Keratinocyte (primary cell): Measurements from ENCODE around the gene SLC25A40. TPM values are rescaled to one million over a fixed set of nuclear protein-coding genes. Genes with fewer than 3 reads are reported as not detected.

Source experiments
- DNase-seq: peaks from one replicate; pipeline ENCODE4 v3.0.0-alpha.2; 2011; ENCODE audit warnings: low read depth, missing footprints, low spot score
- FAIRE-seq: peaks from 2 replicates; lab custom pipeline; 2011; peaks lifted over from hg19 to GRCh38; lab: Jason Lieb, UNC
- H2AFZ ChIP-seq: 2 replicates; pipeline ENCODE4 v1.6.0; 2012; ENCODE audit warnings: low read length, control low read depth, inconsistent platforms; ENCODE audit not compliant: control insufficient read depth
- H3K27ac ChIP-seq: 2 replicates; pipeline ENCODE4 v1.5.1; 2011; ENCODE audit warnings: low read length; ENCODE audit not compliant: control insufficient read depth, insufficient read depth
- H3K27me3 ChIP-seq: 3 replicates; pipeline ENCODE4 v1.6.0; 2011; ENCODE audit warnings: low read length; ENCODE audit not compliant: control insufficient read depth, insufficient read depth; ENCODE audit errors: extremely low read depth
- H3K36me3 ChIP-seq, 2 experiments: 2 replicates in 1 of 2; 3 replicates in 1 of 2; pipeline ENCODE4 v1.5.1; 2011; ENCODE audit warnings: low read length in 2 of 2, mild to moderate bottlenecking in 1 of 2; ENCODE audit not compliant: control insufficient read depth in 2 of 2, insufficient read depth in 2 of 2; ENCODE audit errors: extremely low read depth in 1 of 2
- H3K4me1 ChIP-seq: 3 replicates; pipeline ENCODE4 v1.5.1; 2011; ENCODE audit warnings: low read length; ENCODE audit not compliant: control insufficient read depth, insufficient read depth; ENCODE audit errors: extremely low read depth
- H3K4me2 ChIP-seq: 3 replicates; pipeline ENCODE4 v1.6.0; 2011; ENCODE audit warnings: low read depth, low read length; ENCODE audit not compliant: control insufficient read depth, insufficient read depth; ENCODE audit errors: extremely low read depth
- H3K4me3 ChIP-seq, 3 experiments: fragments of 200-600 bp in 1 of 3; sonication (generic) in 1 of 3; 2 replicates in 2 of 3; 3 replicates in 1 of 3; pipeline ENCODE4 v1.5.1; 2011 to 2016; ENCODE audit warnings: low read length in 3 of 3, mild to moderate bottlenecking in 3 of 3, control low read depth in 2 of 3, inconsistent platforms in 1 of 3, low read depth in 1 of 3, mixed read lengths in 1 of 3, mixed run types in 1 of 3, moderate library complexity in 1 of 3; ENCODE audit not compliant: control insufficient read depth in 2 of 3, insufficient read depth in 2 of 3; ENCODE audit errors: extremely low read depth in 1 of 3
- H3K79me2 ChIP-seq: 2 replicates; pipeline ENCODE4 v1.6.0; 2012; ENCODE audit warnings: low read length; ENCODE audit not compliant: control insufficient read depth, insufficient read depth
- H3K9ac ChIP-seq: 3 replicates; pipeline ENCODE4 v1.6.0; 2011; ENCODE audit warnings: low read length; ENCODE audit not compliant: control insufficient read depth, insufficient read depth; ENCODE audit errors: extremely low read depth
- H3K9me1 ChIP-seq: 3 replicates; pipeline ENCODE4 v1.6.0; 2011; ENCODE audit warnings: low read length; ENCODE audit not compliant: control insufficient read depth, insufficient read depth; ENCODE audit errors: extremely low read depth
- H3K9me3 ChIP-seq: 2 replicates; pipeline ENCODE4 v1.5.1; 2012; ENCODE audit warnings: low read depth, low read length; ENCODE audit not compliant: control insufficient read depth
- H4K20me1 ChIP-seq: 3 replicates; pipeline ENCODE4 v1.6.0; 2011; ENCODE audit warnings: low read length; ENCODE audit not compliant: control insufficient read depth, insufficient read depth; ENCODE audit errors: extremely low read depth
- CTCF ChIP-seq, 3 experiments: IDR thresholded peaks in 1 of 3; conservative IDR thresholded peaks in 1 of 3; optimal IDR thresholded peaks in 1 of 3; 2 replicates in 2 of 3; 3 replicates in 1 of 3; pipeline versions ENCODE3 to v1.5.1; 2011; ENCODE audit warnings: low read length in 3 of 3, mild to moderate bottlenecking in 3 of 3, moderate library complexity in 2 of 3, control low read depth in 1 of 3, inconsistent platforms in 1 of 3; ENCODE audit not compliant: insufficient read depth in 2 of 3; ENCODE audit errors: extremely low read depth in 1 of 3
- EZH2 ChIP-seq: IDR thresholded peaks from one replicate; pipeline ENCODE4 v1.6.1; 2012; ENCODE audit warnings: inconsistent platforms, mild to moderate bottlenecking, low read length, moderate library complexity
- dilution Hi-C: fragments of 300-500 bp; cut with MboI; formaldehyde crosslinking; loops from one replicate; pipeline ENCODE4 v1.7.0; 2020; ENCODE audit warnings: low sequenced_read_pairs; ENCODE audit not compliant: extremely low pct_ligation_motif_present
- polyA plus RNA-seq, 5 experiments: library from polyadenylated mRNA; depleted of rRNA in 3 of 5; stranded (reverse) in 3 of 5; stranded (forward) in 1 of 5; unstranded in 1 of 5; fragments of >200 nt; gene quantifications; 1 replicate in 1 of 5; 2 replicates in 3 of 5; 3 replicates in 1 of 5; pipeline versions ENCODE4 v1.2.1 to v1.2.3, GENCODE V29; 2011 to 2012; ENCODE audit warnings: missing spikeins in 2 of 5, low read depth in 1 of 5, low replicate concordance in 1 of 5

SLC25A40 gene
- polyA plus RNA-seq, 1 donor (not counting 4 experiments of a cell fraction or from before 2014, with no cell fraction given): 8.3 TPM

GRCh38 chr7:87886875-87887274 is 10.7 kb upstream of the SLC25A40 start:
- Histone ChIP-seq H3K27ac (no peak overlapping the region), H3K36me3 (peaks cover 2 to 4% of the 10 kb centered on the region in 2 experiments), H4K20me1 (no peaks in the 10 kb centered on the region), H3K27me3 (no peaks in the 10 kb centered on the region), H3K9me3 (no peaks in the 10 kb centered on the region), H3K4me3 (no peak overlapping the region), H3K4me1 (no peaks in the 10 kb centered on the region), H3K4me2 (no peak overlapping the region), H3K9me1 (no peaks in the 10 kb centered on the region), H3K9ac (no peak overlapping the region), H2AFZ (no peak overlapping the region), H3K79me2 (peaks cover 35% of the 10 kb centered on the region)
- no peak for DNase-seq
- no peak for FAIRE-seq
- no peak for TF ChIP-seq EZH2
- TF ChIP-seq CTCF (optimal IDR thresholded peaks at IDR 0.05 in 1 of 3, IDR thresholded peaks at IDR 0.05 in 1 of 3, conservative IDR thresholded peaks at IDR 0.05 in 1 of 3; ENCODE audit: extremely low read depth in 1 of 3, insufficient read depth in 2 of 3, low read length in 3 of 3): no peak
- dilution Hi-C loops: no loop called here

GRCh38 chr7:87885018-87885417 is 8.9 kb upstream of the SLC25A40 start:
- Histone ChIP-seq H3K4me3 (no peak overlapping the region), H3K36me3 (peaks cover 2 to 10% of the 10 kb centered on the region in 2 experiments), H3K9ac (no peak overlapping the region), H3K79me2 (peaks cover 46% of the 10 kb centered on the region), H3K9me3 (no peaks in the 10 kb centered on the region), H2AFZ (no peak overlapping the region), H3K4me2 (no peak overlapping the region), H4K20me1 (no peaks in the 10 kb centered on the region), H3K27ac (no peak overlapping the region), H3K4me1 (no peaks in the 10 kb centered on the region), H3K9me1 (no peaks in the 10 kb centered on the region), H3K27me3 (no peaks in the 10 kb centered on the region)
- no peak for FAIRE-seq
- no peak for TF ChIP-seq CTCF (optimal IDR thresholded peaks at IDR 0.05 in 1 of 3, IDR thresholded peaks at IDR 0.05 in 1 of 3, conservative IDR thresholded peaks at IDR 0.05 in 1 of 3; ENCODE audit: extremely low read depth in 1 of 3, insufficient read depth in 2 of 3, low read length in 3 of 3)
- TF ChIP-seq EZH2: no peak
- no peak for DNase-seq
- dilution Hi-C loops: no loop called here
